DOHH2 (cell line): ENCODE results near the gene GABBR1.

Experiments used
- H3F3A ChIP-seq: fragments of 200-600 bp; sonication (generic), shearing (Covaris generic); 2 replicates; pipeline ENCODE4 v1.6.0; 2016; ENCODE audit warnings: antibody characterized with exemption, mild to moderate bottlenecking; ENCODE audit not compliant: control insufficient read depth, insufficient read depth
- H3K27ac ChIP-seq: fragments of 200-600 bp; sonication (generic); 2 replicates; pipeline ENCODE4 v1.5.1; 2014; ENCODE audit warnings: low read depth, mild to moderate bottlenecking, low read length, moderate library complexity
- H3K27me3 ChIP-seq: fragments of 200-600 bp; sonication (generic); 2 replicates; pipeline ENCODE4 v1.6.1; 2014; ENCODE audit warnings: mild to moderate bottlenecking, low read length, mixed read lengths; ENCODE audit not compliant: control insufficient read depth
- H3K36me3 ChIP-seq: fragments of 200-600 bp; sonication (generic); 2 replicates; pipeline ENCODE4 v1.6.1; 2014; ENCODE audit warnings: mild to moderate bottlenecking, low read length, moderate library complexity, mixed read lengths; ENCODE audit not compliant: control insufficient read depth
- H3K4me1 ChIP-seq: fragments of 200-600 bp; sonication (generic); 2 replicates; pipeline ENCODE4 v1.6.1; 2014; ENCODE audit warnings: mild to moderate bottlenecking, low read length, mixed read lengths; ENCODE audit not compliant: control insufficient read depth
- H3K4me2 ChIP-seq: fragments of 200-600 bp; sonication (generic); 2 replicates; pipeline ENCODE4 v1.6.0; 2014; ENCODE audit warnings: mild to moderate bottlenecking, low read length, moderate library complexity
- H3K4me3 ChIP-seq: fragments of 200-600 bp; sonication (generic); 2 replicates; pipeline ENCODE4 v1.5.1; 2014; ENCODE audit warnings: mild to moderate bottlenecking, low read length, mixed read lengths
- H3K79me2 ChIP-seq: fragments of 200-600 bp; sonication (generic); 2 replicates; pipeline ENCODE4 v1.6.1; 2014; ENCODE audit warnings: mild to moderate bottlenecking, low read length, mixed read lengths; ENCODE audit not compliant: control insufficient read depth
- H3K9me2 ChIP-seq: fragments of 200-600 bp; sonication (generic); replicated peaks from 2 replicates; pipeline ENCODE4 v1.6.1; 2014; ENCODE audit warnings: mild to moderate bottlenecking, low read length, mixed read lengths; ENCODE audit not compliant: control insufficient read depth
- H3K9me3 ChIP-seq: fragments of 200-600 bp; sonication (generic); 2 replicates; pipeline ENCODE4 v1.6.1; 2014; ENCODE audit warnings: antibody characterized with exemption, low read length, mixed read lengths; ENCODE audit not compliant: control insufficient read depth, insufficient read depth
- H4K20me1 ChIP-seq: fragments of 200-600 bp; sonication (generic); 2 replicates; pipeline ENCODE4 v1.6.0; 2014; ENCODE audit warnings: low read depth, mild to moderate bottlenecking, antibody characterized with exemption, low read length, moderate library complexity; ENCODE audit not compliant: control insufficient read depth, insufficient read depth
- EZH2phosphoT487 ChIP-seq: fragments of 200-600 bp; sonication (generic); IDR thresholded peaks from 2 replicates; pipeline ENCODE4 v1.6.1; 2017; ENCODE audit warnings: borderline replicate concordance, mild to moderate bottlenecking, antibody characterized with exemption, low read length, moderate library complexity, mixed read lengths
- TF ChIP-seq, protein P1 (sequence below): fragments of 200-600 bp; sonication (generic); IDR thresholded peaks from one replicate; pipeline ENCODE4 v1.5.1; 2014; ENCODE audit warnings: antibody characterized with exemption, mild to moderate bottlenecking, low read depth, low read length; ENCODE audit not compliant: poor library complexity, severe bottlenecking

GABBR1 gene

DNA sequence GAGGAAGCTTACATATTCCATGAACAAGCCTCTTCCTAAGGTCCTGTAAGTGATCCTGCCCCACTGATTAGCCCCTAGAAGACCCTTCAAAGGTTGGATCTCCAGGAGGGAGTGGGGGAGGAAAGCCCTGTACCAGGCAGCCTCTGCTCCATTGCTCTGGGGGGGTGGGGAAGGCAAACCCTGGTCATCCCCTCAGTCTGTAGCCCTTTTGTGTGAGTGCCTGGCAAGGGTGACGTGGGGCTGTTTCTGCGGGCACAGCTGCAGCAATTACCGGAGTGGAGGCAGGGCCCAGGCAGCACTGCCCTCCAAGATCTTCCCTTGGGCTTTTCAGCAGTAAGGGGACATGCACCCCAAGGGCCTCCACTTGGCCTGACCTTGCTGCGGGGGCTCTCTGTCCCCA is 23.8 kb upstream of the GABBR1 start, which contains the start of gene MOG:
Gene MOG (plus strand): TSS at position 295 of the 400 bp plus-strand sequence. CDS start 118 bp downstream, outside the sequence.
- Histone ChIP-seq H3K27me3 (peaks cover 6% of the 10 kb centered on the region), H3F3A (no peaks in the 10 kb centered on the region), H3K9me3 (no peaks in the 10 kb centered on the region), H3K4me2 (no peak within 1 kb of the TSS), H4K20me1 (no peaks in the 10 kb centered on the region), H3K79me2 (no peaks in the 10 kb centered on the region), H3K36me3 (no peaks in the 10 kb centered on the region), H3K4me1 (no peaks in the 10 kb centered on the region), H3K27ac (no peak within 1 kb of the TSS), H3K9me2 (no peaks in the 10 kb centered on the region), H3K4me3 (no peak within 1 kb of the TSS)
- TF ChIP-seq EZH2phosphoT487 = no peak

DNA sequence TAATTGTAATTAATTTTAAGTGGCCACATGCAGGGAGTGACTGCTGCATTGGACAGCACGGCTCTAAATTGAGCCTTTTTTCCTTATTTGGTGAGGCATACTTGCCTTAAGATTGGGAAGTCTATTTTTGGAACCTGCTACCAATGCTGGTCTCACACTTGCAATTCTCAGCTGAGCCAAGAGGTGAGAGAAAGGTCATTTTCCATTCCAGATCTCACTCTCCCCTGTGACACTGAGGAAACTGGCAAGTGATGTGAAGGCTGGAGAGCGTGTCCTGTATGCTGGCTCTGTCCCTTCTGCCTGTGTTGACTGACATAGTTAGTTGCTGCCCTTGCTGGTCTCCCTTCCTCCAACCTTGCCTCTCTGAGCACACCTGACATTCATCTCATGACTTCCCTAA is 23.2 kb upstream of the GABBR1 start:
- Histone ChIP-seq H3K4me3 (no peak overlapping the region), H3K4me2 (no peak overlapping the region), H3K27ac (no peak overlapping the region), H3K9me2 (no peaks in the 10 kb centered on the region), H4K20me1 (no peaks in the 10 kb centered on the region), H3K9me3 (no peaks in the 10 kb centered on the region), H3K4me1 (no peaks in the 10 kb centered on the region), H3K79me2 (no peaks in the 10 kb centered on the region), H3K36me3 (no peaks in the 10 kb centered on the region), H3K27me3 (peaks cover 6% of the 10 kb centered on the region), H3F3A (peaks cover 2% of the 10 kb centered on the region; the same call in 1 of the 2 replicates)
- TF ChIP-seq, protein P1, sequence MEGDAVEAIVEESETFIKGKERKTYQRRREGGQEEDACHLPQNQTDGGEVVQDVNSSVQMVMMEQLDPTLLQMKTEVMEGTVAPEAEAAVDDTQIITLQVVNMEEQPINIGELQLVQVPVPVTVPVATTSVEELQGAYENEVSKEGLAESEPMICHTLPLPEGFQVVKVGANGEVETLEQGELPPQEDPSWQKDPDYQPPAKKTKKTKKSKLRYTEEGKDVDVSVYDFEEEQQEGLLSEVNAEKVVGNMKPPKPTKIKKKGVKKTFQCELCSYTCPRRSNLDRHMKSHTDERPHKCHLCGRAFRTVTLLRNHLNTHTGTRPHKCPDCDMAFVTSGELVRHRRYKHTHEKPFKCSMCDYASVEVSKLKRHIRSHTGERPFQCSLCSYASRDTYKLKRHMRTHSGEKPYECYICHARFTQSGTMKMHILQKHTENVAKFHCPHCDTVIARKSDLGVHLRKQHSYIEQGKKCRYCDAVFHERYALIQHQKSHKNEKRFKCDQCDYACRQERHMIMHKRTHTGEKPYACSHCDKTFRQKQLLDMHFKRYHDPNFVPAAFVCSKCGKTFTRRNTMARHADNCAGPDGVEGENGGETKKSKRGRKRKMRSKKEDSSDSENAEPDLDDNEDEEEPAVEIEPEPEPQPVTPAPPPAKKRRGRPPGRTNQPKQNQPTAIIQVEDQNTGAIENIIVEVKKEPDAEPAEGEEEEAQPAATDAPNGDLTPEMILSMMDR = no peak
- no peak for TF ChIP-seq EZH2phosphoT487

DNA sequence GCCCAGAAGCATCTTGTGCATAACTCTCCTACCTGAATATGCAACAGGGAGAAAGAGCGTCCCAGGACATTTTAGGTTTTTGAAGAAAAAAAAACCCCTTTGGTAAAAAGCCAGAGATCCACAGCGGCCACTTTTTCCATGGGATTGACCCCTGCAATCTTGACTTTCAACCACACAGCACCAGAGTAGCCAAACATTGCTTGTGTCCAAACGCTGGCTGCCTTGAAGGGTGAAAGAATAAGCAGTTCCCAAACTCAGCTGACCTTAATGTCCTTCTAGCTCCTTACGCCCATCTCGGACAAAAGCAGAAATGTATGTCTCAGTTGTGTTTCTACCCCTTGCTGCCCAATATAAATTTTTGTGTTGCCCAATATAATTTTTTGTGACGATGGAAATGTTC is 22.7 kb upstream of the GABBR1 start:
- TF ChIP-seq EZH2phosphoT487 = no peak
- TF ChIP-seq, protein P1 = no peak
- Histone ChIP-seq H4K20me1 (no peaks in the 10 kb centered on the region), H3K79me2 (no peaks in the 10 kb centered on the region), H3F3A (peaks cover 2% of the 10 kb centered on the region; the same call in 1 of the 2 replicates), H3K27ac (no peak overlapping the region), H3K9me2 (no peaks in the 10 kb centered on the region), H3K9me3 (no peaks in the 10 kb centered on the region), H3K4me2 (no peak overlapping the region), H3K4me1 (no peaks in the 10 kb centered on the region), H3K4me3 (no peak overlapping the region), H3K36me3 (no peaks in the 10 kb centered on the region), H3K27me3 (peaks cover 6% of the 10 kb centered on the region)

DNA sequence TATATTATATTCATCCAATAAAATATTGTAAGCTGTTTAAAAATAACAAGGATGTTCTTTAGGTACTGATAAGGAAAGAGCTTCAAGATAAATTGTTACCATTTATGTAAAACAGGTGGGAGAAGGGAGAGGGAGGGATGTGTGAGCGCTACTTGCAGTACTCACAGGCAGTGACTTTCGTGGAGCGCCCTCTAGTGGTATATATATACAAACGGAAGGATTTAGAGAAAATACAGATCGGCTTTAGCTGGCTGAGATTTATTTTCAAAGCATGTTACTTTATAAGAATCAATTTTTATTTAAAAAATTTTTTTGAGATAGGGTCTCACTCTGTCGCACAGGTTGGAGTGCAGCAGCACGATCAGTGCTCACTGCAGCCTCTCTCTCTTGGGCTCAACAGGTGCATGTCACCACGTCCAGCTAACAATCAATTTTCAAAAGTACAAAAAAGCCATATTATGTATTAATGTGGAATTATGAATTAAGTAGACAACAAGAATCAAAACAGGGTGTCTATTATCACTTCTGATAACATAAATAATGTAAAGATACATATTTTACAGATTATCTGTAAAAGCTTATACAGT is 20.6 kb upstream of the GABBR1 start:
- TF ChIP-seq, protein P1 = peak; percentile 60
- TF ChIP-seq EZH2phosphoT487 = no peak
- no peak overlapping the region for H3K27ac ChIP-seq
- no peak overlapping the region for H3K4me3 ChIP-seq
- H3K79me2 ChIP-seq = no peaks in the 10 kb centered on the region
- H3K4me1 ChIP-seq = peaks cover 9% of the 10 kb centered on the region
- H3K36me3 ChIP-seq = no peaks in the 10 kb centered on the region
- no peaks in the 10 kb centered on the region for H3K9me3 ChIP-seq
- peaks cover 6% of the 10 kb centered on the region for H3K27me3 ChIP-seq
- H3K4me2 ChIP-seq = no peak overlapping the region
- H4K20me1 ChIP-seq = no peaks in the 10 kb centered on the region
- H3F3A ChIP-seq = peaks cover 2% of the 10 kb centered on the region; the same call in 1 of the 2 replicates
- H3K9me2 ChIP-seq = no peaks in the 10 kb centered on the region
